KBM-7 (cell line): ENCODE measurements around the gene BEAN1.
"Not testable (repeated sequence)": the region's sequence is repeated elsewhere in the genome, so short reads cannot be mapped to it uniquely, and the experiment has no call there.

Source experiments
- DNase-seq: peaks from one replicate; pipeline ENCODE4 v3.0.0-alpha.2; 2015
- in situ Hi-C: fragments of 300-500 bp; cut with MboI; formaldehyde crosslinking; loops from 2 replicates; pipeline ENCODE4 v1.14.3; 2020; ENCODE audit warnings: low sequenced_read_pairs, low pct_unique_long_range_greater_than_20kb, mixed read lengths

BEAN1 gene

DNA sequence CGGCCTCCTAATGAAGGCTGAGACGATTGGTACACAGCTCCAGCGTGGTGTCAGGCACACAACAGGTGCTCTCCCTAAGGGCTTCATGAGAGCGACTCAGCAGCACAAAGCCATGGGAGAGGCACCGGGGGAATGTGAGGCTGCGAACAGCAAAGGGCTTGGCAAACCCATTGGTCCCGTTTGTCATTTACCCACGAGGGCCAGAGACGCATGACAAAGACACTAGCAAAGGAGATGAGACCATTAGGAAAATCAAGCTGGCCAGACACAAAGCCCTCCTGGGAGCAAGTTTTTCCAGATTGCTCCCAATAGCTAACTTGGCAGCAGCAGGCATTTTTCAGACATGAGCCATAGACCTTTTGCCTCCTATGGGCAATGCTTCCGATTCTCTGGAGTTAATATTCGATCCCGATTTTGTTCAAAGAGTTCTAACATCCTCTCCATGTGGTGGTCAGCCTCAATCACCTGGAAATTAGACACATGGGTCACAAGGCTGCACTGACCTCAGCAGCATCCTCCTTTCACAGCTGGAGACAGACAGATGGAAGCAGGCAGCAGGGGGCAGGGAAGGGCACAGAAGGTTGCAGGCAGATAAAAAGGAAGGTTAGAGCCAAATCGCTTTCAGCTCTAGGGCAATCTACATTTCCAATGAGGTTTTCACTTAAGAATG is 84.6 kb downstream of the BEAN1 start:
- in situ Hi-C loops = no loop called here
- no peak for DNase-seq

DNA sequence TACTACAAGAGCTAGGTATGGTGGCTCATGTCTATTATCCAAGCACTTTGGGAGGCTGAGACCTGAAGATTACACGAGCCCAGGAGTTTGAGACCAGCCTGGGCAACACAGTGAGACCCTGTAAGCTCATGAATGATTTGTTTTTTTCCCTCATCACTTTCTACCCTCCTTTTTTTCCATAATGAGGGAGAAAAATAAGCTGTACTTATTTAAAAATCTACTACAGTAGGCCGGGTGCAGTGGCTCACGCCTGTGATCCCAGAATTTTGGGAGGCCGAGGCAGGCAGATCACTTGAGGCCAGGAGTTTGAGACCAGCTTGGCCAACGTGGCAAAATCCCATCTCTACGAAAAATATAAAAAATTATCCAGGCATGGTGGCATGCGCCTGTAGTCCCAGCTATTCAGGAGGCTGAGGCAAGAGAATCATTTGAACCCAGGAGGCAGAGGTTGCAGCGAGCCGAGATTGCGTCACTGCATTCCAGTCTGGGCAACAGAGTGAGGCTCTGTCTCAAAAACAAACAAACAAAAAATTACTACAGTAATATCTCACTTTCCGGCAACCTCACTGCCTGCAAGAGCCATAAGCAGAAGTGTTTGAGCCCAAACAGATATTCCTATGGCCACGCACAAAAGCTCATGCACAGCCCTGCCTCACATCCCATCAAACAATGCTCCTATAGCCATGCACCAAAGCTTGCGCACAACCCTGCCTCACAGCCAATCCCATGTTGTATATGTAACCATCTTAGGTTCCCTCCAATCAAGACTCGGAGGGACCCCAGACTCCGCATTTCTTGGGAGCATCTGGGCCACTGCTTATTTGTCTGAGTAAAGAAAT is 85.4 kb downstream of the BEAN1 start:
- no peak for DNase-seq
- in situ Hi-C loops = no loop called here

GRCh38 chr16:66513111-66513723 is 86.1 kb downstream of the BEAN1 start:
- DNase-seq = no peak
- in situ Hi-C loops = no loop called here

GRCh38 chr16:66514391-66514790 is 87.3 kb downstream of the BEAN1 start:
- DNase-seq, in situ Hi-C loops: not testable (repeated sequence)

GRCh38 chr16:66514980-66515595 is 88.0 kb downstream of the BEAN1 start:
- DNase-seq, in situ Hi-C loops: not testable (repeated sequence)

GRCh38 chr16:66515596-66516508 is 88.8 kb downstream of the BEAN1 start:
- in situ Hi-C loops = no loop called here
- peak; percentile 32 for DNase-seq

- no peak for DNase-seq
- in situ Hi-C loops = no loop called here
These were observed 89.4 kb downstream of the BEAN1 start for GRCh38 chr16:66516509-66516807.

DNA sequence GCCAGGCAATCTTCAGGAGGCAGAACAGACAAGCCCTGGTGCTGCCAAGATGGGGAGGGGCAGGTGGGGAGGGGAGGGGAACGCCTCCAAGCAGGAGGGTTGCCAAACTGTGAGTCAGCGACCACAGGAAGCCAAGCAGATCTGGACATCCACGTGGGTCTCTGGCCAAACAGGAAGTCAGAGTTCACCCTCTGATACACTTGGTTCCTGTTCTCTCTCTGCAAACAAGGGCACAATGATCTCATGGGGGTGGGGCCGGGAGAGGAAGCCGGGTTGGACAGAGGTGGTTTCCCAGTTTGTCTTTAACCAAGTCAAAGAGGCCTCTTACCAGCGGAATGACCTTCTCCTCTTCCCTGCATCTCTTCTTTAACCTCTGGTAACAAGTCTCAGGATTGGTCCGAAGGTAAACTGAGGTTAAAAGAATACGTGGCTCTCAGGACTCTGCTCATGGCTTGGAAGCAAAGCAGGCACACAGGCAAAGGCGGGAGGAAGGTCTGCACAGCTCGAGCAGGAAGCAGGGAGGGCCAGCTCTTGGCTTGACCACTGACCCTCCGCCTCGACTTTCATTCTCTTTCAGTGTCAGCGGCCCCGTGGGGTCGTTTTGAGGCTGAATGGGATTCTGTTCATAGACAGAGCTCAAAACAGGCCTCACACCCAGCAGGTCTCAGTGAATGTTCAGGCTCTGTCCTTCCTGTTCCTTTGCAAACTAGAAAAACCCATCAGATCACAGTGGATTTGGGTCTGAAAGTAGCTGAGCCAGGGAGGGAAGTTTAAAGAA is 89.9 kb downstream of the BEAN1 start:
- peak; percentile 97 for DNase-seq
- in situ Hi-C loops = no loop called here

GRCh38 chr16:66517586-66518263 is 90.6 kb downstream of the BEAN1 start:
- DNase-seq = no peak
- in situ Hi-C loops = no loop called here

- in situ Hi-C loops = no loop called here
- no peak for DNase-seq
These were observed 92.6 kb downstream of the BEAN1 start for GRCh38 chr16:66519482-66520373.

- DNase-seq = peak; percentile 65
- in situ Hi-C loops = no loop called here
These were observed 93.5 kb downstream of the BEAN1 start for GRCh38 chr16:66520406-66521170.

- in situ Hi-C loops = no loop called here
- DNase-seq = no peak
These were observed 94.2 kb downstream of the BEAN1 start for GRCh38 chr16:66521252-66521713.

DNA sequence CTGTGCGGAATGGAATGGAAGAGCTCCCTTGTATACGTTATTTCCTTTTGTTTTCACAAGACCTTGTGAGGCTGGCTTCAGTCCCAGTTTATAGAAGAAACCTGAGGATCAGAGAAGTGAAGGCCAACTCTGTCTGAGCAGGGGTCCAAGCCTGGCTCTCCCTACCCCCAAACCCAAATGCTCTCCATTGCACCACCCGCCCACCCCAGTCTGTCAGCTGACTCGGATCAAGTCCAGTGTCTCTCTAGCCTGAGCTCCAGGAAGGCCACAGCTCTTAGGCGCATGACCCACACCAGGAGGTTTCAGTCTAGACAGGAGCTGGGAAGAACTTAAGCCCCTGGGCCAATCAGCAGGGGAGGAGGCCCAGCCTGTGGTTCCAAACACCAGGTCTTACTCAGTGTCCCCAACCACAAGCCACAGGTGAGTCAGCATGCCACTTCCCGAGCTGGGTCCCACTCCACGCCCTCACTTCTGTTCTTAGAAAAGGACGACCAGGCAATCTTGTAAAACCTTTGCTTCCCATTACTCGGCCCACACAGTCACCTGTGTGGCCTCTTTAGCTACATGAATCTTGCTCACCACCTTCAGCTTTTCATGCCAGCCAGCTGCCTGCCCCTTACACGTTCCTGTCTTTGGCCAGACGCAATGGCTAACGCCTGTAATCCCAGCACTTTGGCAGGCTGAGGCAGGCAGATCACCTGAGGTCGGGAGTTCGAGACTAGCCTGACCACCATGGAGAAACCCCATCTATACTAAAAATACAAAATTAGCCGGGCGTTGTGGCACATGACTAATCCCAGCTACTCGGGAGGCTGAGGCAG is 95.1 kb downstream of the BEAN1 start:
- in situ Hi-C loops = no loop called here
- peak; percentile 90 for DNase-seq

- in situ Hi-C loops = no loop called here
- no peak for DNase-seq
These were observed 95.9 kb downstream of the BEAN1 start for GRCh38 chr16:66522816-66523590.
